MM.1S (cell line): ENCODE data around the gene GPC5.

Experiments used
- CTCF ChIP-seq: fragments of 300-600 bp; sonication (generic); IDR thresholded peaks from 2 replicates; pipeline ENCODE4 v1.5.1; 2016; ENCODE audit warnings: antibody characterized with exemption, low read length, mixed read lengths
- EZH2 ChIP-seq: fragments of 300-600 bp; sonication (generic); optimal IDR thresholded peaks from 2 replicates; pipeline ENCODE3; 2017; ENCODE audit warnings: low read depth, mild to moderate bottlenecking, antibody characterized with exemption, low read length, mixed read lengths

- TF ChIP-seq CTCF (no peak), EZH2 (no peak)
Observed at GRCh38 chr13:92589955-92590354, 1191.5 kb downstream of the GPC5 start.
